SK-N-MC (cell line): ENCODE data around the gene CPXM2.

Experiments used
- DNase-seq: peaks from one replicate; pipeline ENCODE4 v3.0.0-alpha.2; 2011; ENCODE audit warnings: low read depth, low spot score
- H3K27ac ChIP-seq: fragments of 200-600 bp; sonication (generic); 2 replicates; pipeline ENCODE4 v1.5.1; 2016; ENCODE audit warnings: mixed run types
- H3K36me3 ChIP-seq: fragments of 200-600 bp; sonication (generic); 2 replicates; pipeline ENCODE4 v1.6.1; 2017; ENCODE audit warnings: antibody characterized with exemption, low read length, mixed read lengths; ENCODE audit not compliant: insufficient read depth
- H3K4me3 ChIP-seq: fragments of 200-600 bp; sonication (generic); 2 replicates; pipeline ENCODE4 v1.5.1; 2016
- H3K9ac ChIP-seq: fragments of 200-600 bp; sonication (generic); 2 replicates; pipeline ENCODE4 v1.8.0; 2017; ENCODE audit warnings: mixed run types, mixed read lengths; ENCODE audit not compliant: insufficient read length
- H3K9me3 ChIP-seq: fragments of 200-600 bp; sonication (generic); 2 replicates; pipeline ENCODE4 v1.6.1; 2017; ENCODE audit warnings: low read depth, mild to moderate bottlenecking, antibody characterized with exemption, low read length, moderate library complexity, mixed read lengths
- EZH2 ChIP-seq: fragments of 200-600 bp; sonication (generic); IDR thresholded peaks from one replicate; pipeline ENCODE4 v1.6.1; 2017; ENCODE audit warnings: antibody characterized with exemption
- FOXP2 ChIP-seq: optimal IDR thresholded peaks from 2 replicates; pipeline ENCODE3; 2011; ENCODE audit warnings: mild to moderate bottlenecking, moderate library complexity; ENCODE audit not compliant: insufficient read depth; ENCODE audit errors: extremely low read length, control extremely low read depth
- POLR2AphosphoS5 ChIP-seq: IDR thresholded peaks from 2 replicates; pipeline ENCODE4 v1.6.1; 2012; ENCODE audit warnings: mild to moderate bottlenecking, low read depth, low read length, borderline replicate concordance

Gene CPXM2

DNA sequence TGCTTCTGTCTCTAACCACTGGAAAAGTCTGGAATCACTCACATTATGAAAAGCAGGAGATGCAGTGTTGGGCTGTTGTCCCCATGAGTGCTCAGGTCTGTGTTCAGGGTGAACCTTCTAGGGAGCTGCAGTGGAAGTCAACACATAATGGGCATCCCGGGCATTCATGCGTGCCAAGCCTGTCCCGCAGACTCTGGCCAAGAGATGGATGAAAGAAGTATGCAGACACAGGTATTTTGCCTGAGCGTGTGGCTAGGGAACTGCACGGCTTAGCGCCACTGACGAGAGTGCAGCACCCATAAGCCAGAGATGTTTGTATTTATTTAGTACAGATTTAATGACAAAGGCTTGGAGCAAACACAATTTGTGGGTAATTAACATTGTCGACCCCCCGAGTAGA lies 140.7 kb downstream of the CPXM2 start:
- Histone ChIP-seq H3K4me3 (no peak overlapping the region), H3K9ac (no peak overlapping the region), H3K9me3 (no peaks in the 10 kb centered on the region), H3K36me3 (no peaks in the 10 kb centered on the region), H3K27ac (no peak overlapping the region)
- DNase-seq, result no peak
- no peak for TF ChIP-seq FOXP2
- no peak for TF ChIP-seq EZH2
- TF ChIP-seq POLR2AphosphoS5, result no peak

DNA sequence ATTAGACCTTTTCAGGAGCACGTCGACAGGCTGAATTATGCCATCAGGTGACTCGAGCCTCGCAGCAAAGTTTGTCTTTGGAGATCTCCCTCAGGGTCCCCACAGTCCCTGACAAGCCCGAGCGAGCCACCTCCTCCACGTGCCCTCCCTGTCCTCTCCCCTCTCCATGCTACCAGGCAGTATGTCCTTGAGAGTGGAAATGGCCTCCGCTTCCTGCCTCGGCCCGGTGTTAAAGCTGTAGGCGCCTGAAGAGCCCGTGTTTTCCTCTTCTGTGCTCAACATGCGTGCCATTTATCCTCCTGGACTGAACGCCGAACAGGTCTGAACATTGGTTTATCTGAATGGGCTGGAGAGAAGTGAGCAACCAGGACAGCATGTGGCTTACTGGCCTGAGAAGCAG lies 142.9 kb downstream of the CPXM2 start:
- no peak for DNase-seq
- no peaks in the 10 kb centered on the region for H3K36me3 ChIP-seq
- no peak overlapping the region for H3K4me3 ChIP-seq
- H3K27ac ChIP-seq, result no peak overlapping the region
- H3K9me3 ChIP-seq, result no peaks in the 10 kb centered on the region
- no peak overlapping the region for H3K9ac ChIP-seq
- TF ChIP-seq POLR2AphosphoS5 (no peak), FOXP2 (no peak), EZH2 (no peak)

DNA sequence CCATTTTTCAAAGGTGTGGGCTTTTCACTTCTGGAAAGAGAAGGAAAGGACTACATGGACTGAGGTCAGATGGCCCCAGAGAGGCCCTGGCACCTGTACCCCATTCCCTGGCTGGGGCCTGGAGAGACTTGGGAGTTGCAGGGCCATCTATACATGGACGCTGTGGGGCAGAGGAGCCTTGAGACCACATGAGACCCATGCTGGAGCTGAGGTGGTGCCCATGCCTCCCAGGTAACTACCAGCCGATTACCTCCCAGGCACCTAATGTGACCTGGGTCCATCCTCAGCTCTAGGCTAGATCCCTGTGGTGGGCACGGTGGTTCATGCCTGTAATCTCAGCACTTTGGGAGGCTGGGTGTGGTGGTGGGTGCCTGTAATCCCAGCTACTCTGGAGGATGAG lies 144.2 kb downstream of the CPXM2 start:
- no peak for DNase-seq
- Histone ChIP-seq H3K36me3 (no peaks in the 10 kb centered on the region), H3K27ac (no peak overlapping the region), H3K4me3 (no peak overlapping the region), H3K9me3 (no peaks in the 10 kb centered on the region), H3K9ac (no peak overlapping the region)
- TF ChIP-seq FOXP2 (no peak), EZH2 (no peak), POLR2AphosphoS5 (no peak)

DNA sequence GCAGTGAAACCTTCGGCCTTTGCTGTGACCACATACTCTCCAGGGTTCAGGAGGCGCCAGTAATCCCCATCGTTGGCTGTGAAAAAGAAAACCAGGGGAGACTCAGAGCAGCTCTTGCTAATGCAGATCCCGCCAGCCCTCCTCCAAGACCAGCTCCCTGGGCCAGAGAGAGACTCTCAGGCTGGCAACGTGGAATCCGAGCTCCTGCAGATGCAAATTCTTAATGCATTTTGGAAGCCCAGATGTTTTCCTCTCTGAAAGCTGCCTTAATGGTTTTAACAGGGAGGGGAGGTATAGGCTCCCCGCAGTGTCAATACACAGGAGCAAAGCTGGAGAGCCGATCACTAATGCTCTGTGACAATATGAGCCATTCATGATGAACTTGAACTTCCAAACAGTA lies 144.7 kb downstream of the CPXM2 start:
- Histone ChIP-seq H3K9ac (no peak overlapping the region), H3K27ac (no peak overlapping the region), H3K9me3 (no peaks in the 10 kb centered on the region), H3K36me3 (no peaks in the 10 kb centered on the region), H3K4me3 (no peak overlapping the region)
- DNase-seq, result no peak
- TF ChIP-seq POLR2AphosphoS5 (no peak), FOXP2 (no peak), EZH2 (no peak)

DNA sequence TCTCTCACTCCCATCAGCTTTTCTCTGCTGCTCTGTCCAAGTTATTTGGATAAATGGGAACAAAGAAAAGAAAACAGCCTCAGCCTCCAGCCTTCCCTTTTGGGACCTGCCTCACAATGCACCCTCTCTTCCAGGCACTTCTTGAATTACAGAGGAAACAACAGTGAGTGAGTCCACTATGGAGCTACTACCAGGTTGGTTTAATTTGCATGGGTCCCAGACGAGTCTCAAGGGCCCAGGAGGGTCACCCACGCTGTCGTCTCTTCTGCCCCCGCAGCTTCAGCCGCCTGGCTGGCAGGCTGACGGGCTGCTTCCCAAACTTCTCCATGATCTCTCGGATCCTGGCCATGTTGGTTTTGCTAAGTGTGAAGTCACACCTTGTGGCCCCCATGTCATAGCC lies 145.1 kb downstream of the CPXM2 start:
- Histone ChIP-seq H3K27ac (no peak overlapping the region), H3K9ac (no peak overlapping the region), H3K4me3 (no peak overlapping the region), H3K36me3 (no peaks in the 10 kb centered on the region), H3K9me3 (no peaks in the 10 kb centered on the region)
- no peak for TF ChIP-seq EZH2
- TF ChIP-seq POLR2AphosphoS5, result no peak
- TF ChIP-seq FOXP2, result no peak
- DNase-seq, result no peak

DNA sequence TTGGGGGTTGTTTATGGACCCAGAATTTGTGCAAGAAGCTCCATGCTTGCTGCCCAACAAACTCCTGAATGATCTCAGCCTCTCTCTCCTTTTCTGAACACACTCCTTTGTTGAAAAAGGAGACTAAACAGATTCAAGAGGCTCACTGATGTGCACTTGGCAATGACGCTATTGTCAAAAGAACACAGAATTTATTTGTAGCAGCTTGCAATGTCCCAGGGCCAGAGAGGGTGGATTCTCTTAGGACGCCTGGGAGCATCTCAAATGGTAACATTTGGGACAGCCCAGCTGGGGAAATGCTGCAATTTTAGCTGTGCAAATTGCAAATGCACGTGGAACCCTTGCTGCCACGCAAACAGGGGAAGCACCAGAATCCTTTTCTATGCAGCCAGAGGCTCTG lies 145.5 kb downstream of the CPXM2 start:
- Histone ChIP-seq H3K9me3 (no peaks in the 10 kb centered on the region), H3K9ac (no peak overlapping the region), H3K36me3 (no peaks in the 10 kb centered on the region), H3K27ac (no peak overlapping the region), H3K4me3 (no peak overlapping the region)
- TF ChIP-seq FOXP2, result no peak
- DNase-seq, result no peak

DNA sequence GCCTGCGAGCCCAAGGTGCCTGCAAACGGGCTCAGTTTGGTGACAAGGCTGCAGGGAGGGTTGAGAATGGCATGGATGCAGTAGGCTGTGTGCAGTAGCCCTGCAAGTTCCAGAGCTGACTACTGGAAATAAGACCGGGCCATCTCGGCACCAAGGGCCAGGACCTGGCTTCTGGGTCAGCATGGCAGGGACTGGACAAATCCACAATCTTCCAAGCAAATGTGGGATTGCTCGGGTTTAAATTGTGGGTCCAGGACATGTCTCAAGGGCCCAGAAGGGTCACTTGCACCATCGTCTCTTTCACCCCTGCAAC lies 147.4 kb downstream of the CPXM2 start:
- Histone ChIP-seq H3K9ac (no peak overlapping the region), H3K36me3 (no peaks in the 10 kb centered on the region), H3K9me3 (no peaks in the 10 kb centered on the region), H3K4me3 (no peak overlapping the region), H3K27ac (no peak overlapping the region)
- no peak for DNase-seq
- TF ChIP-seq EZH2 (no peak), FOXP2 (no peak), POLR2AphosphoS5 (no peak)

DNA sequence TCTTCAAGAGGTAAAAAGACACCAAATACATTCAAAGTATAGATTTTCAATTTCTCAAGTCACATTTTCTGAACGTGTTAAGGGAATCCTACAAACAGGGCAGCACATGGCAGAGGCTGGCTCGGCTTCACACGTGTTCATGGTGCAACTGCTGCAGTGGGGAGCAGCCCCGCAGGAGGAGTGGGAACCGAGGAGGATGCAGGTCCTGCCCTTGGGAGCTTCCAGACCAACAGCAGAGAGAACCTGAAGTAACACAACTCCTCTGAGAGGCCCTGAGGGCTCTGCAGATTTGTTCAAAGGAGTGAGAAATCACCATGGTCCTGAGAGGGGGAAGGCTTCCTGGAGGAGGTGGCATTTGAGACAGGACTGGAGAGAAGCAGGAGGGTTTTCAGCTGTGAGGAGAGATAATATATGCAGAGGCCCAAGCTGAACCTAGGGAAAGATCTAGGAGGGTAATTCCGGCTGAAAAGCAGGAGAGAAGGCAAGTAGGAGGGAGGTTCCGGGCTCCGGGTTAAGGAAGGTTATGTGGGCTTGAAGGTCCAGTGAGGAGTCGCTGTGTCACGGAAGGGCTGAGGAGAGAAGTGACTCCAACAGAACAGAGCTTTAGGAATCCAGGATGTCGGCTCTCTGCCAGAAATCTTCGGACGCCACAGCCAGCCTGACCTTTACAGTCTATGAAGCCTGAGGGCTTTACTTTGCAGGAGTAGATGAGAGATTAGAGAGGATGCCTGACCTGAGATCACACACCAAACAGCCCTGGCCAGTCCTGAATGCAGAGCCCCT lies 148.0 kb downstream of the CPXM2 start:
- Histone ChIP-seq H3K9ac (no peak overlapping the region), H3K9me3 (no peaks in the 10 kb centered on the region), H3K4me3 (no peak overlapping the region), H3K36me3 (no peaks in the 10 kb centered on the region), H3K27ac (no peak overlapping the region)
- TF ChIP-seq POLR2AphosphoS5, result no peak
- no peak for TF ChIP-seq FOXP2
- no peak for TF ChIP-seq EZH2
- DNase-seq, result no peak

DNA sequence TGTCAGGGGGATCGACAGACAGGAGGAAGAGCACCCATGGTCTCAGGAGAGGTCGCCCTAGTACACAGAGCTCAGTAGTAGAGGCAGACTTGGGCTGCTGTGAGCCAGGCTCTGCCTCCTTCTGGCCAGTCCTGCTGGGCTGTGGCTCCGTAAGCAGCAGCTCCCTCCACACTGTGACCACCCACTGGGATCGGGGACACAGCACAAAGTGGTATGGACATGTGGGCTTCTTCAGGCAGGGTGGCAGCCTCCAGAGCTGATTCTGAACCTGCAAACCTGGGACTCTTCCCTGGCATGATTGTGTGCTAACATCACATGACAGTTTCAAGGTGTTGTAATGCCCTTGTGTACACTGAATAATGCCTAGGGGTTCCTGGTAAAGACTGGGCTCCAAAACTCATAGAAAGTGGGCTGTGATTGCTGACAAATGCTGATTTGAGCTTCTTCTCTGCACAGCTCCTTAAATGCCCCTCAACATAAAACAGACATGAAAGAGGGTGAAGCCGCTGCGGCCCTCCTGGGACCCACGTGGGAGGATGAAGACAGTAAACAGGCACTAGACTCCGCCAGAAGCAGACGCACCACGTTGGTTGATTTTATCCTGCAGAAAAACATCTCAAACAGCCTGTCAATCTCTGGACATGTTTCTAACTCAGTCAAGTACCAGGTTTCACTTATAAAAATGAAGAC lies 148.7 kb downstream of the CPXM2 start:
- TF ChIP-seq POLR2AphosphoS5, result no peak
- TF ChIP-seq FOXP2, result no peak
- TF ChIP-seq EZH2, result no peak
- Histone ChIP-seq H3K9ac (no peak overlapping the region), H3K27ac (no peak overlapping the region), H3K36me3 (no peaks in the 10 kb centered on the region), H3K9me3 (no peaks in the 10 kb centered on the region), H3K4me3 (no peak overlapping the region)
- DNase-seq, result no peak
